ENCODE measurements around the gene CD151. TPM values are rescaled to one million over a fixed set of nuclear protein-coding genes. Genes with fewer than 3 reads are reported as not detected.

The CD151 gene
- total RNA-seq, 2 donors from 2014 or later = 54.9 to 67.3 TPM

DNA sequence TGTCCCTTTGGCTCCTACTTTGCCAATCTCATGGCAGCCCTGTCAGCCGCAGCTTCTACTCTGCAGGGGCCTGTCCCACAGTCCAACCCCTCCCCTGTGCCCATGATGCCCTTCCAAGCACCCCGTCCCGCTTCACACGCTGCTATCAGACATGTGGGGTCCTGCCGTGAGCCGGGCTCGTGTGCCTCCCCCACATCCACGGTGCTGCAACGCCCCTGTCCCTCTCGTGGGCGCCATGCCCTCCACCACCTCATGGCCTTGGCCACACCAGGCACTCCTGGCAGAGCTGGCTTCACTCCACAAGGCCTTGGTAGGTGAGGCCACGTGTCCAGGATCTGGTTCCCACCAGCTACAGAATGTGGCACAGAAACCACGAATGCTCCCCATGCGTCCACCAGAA lies 54.8 kb downstream of the CD151 start:
- no peaks in the 10 kb centered on the region for H3K9me3 ChIP-seq (ENCODE audit: control insufficient read depth, low read length, poor library complexity, severe bottlenecking)
- H3K36me3 Mint-ChIP-seq (ENCODE audit: low read depth) = peaks cover 3% of the 10 kb centered on the region
- H3K4me3 Mint-ChIP-seq = no peak overlapping the region
- ATAC-seq = no peak
- H3K4me1 Mint-ChIP-seq = peaks cover 12% of the 10 kb centered on the region
- no peak for DNase-seq
- no peaks in the 10 kb centered on the region for H3K27me3 Mint-ChIP-seq
- H3K27ac Mint-ChIP-seq = peak overlapping the region; percentile 47

Other genes with a start within 250 kb of the CD151 start
- 10 to 100 TPM; 40.3 to 44.0 TPM for gene IRF7, start 217.0 kb upstream of the CD151 start, total RNA-seq
- not detected for gene CDHR5, start 208.0 kb upstream of the CD151 start, total RNA-seq
- not detected for gene SCT, start 205.8 kb upstream of the CD151 start, total RNA-seq
- under 1 TPM; 0.40 to 0.89 TPM for gene DRD4, start 195.7 kb upstream of the CD151 start, total RNA-seq
- 10 to 100 TPM; 55.3 to 77.1 TPM for gene DEAF1, start 137.7 kb upstream of the CD151 start, total RNA-seq
- gene TMEM80, start 137.1 kb upstream of the CD151 start, total RNA-seq = 10 to 100 TPM; 20.8 to 21.3 TPM
- 10 to 100 TPM in 1 of 2 donors, 1 to 10 TPM in 1; 6.8 to 11.7 TPM for gene EPS8L2, start 126.7 kb upstream of the CD151 start, total RNA-seq
- 100 to 1,000 TPM in 1 of 2 donors, 10 to 100 TPM in 1; 60.4 to 102 TPM for gene TALDO1, start 85.5 kb upstream of the CD151 start, total RNA-seq
- gene GATD1, start 55.5 kb upstream of the CD151 start, total RNA-seq = 10 to 100 TPM; 36.7 to 44.3 TPM
- under 1 TPM in 1 of 2 donors, not detected in 1; 0.63 TPM for gene CEND1, start 42.9 kb upstream of the CD151 start, total RNA-seq
- gene SLC25A22, start 34.7 kb upstream of the CD151 start, total RNA-seq = 10 to 100 TPM; 16.4 to 20.3 TPM
- gene PIDD1, start 27.7 kb upstream of the CD151 start, total RNA-seq = 10 to 100 TPM; 26.8 to 29.7 TPM
- gene RPLP2, start 23.0 kb upstream of the CD151 start, total RNA-seq = 1,000 to 10,000 TPM; 4,178 to 4,199 TPM
- gene PNPLA2, start 14.0 kb upstream of the CD151 start, total RNA-seq = 100 to 1,000 TPM; 178 to 182 TPM
- 1 to 10 TPM in 1 of 2 donors, under 1 TPM in 1; 0.47 to 1.0 TPM for gene CRACR2B, start 5.0 kb upstream of the CD151 start, total RNA-seq
- 10 to 100 TPM; 38.5 to 40.5 TPM for gene POLR2L, start 9.6 kb downstream of the CD151 start, total RNA-seq
- gene TSPAN4, start 9.9 kb downstream of the CD151 start, total RNA-seq = 1 to 10 TPM; 2.1 to 3.0 TPM
- 10 to 100 TPM; 23.4 to 28.8 TPM for gene CHID1, start 77.9 kb downstream of the CD151 start, total RNA-seq
- gene AP2A2, start 92.9 kb downstream of the CD151 start, total RNA-seq = 10 to 100 TPM; 71.1 to 74.0 TPM
- not detected for gene MUC6, start 203.8 kb downstream of the CD151 start, total RNA-seq
- gene MUC2, start 241.9 kb downstream of the CD151 start, total RNA-seq = not detected

Measured in T-helper 17 cell (primary cell).